ENCODE data around the gene ACACA. TPM values are rescaled to one million over a fixed set of nuclear protein-coding genes. Genes with fewer than 3 reads are reported as not detected.

Gene ACACA
- total and polyA plus RNA-seq, 12 donors: 18.2 to 112 (median 70.4) TPM

- TF ChIP-seq CTCF (IDR thresholded peaks at IDR 0.05) (no peak), POLR2A (IDR thresholded peaks at IDR 0.05) (no peak)
- Histone ChIP-seq H3K4me3 (no peak overlapping the region), H3K36me3 (replicated peaks in 1 of 2) (peaks cover 0 to 15% of the 10 kb centered on the region in 2 donors), H3K27ac (no peak overlapping the region), H3K4me1 (replicated peaks in 1 of 2) (no peaks in the 10 kb centered on the region), H3K27me3 (no peaks in the 10 kb centered on the region), H3K9me3 (replicated peaks in 1 of 3) (no peaks in the 10 kb centered on the region)
- intact Hi-C loops (cut with DNase I): no loop called here
- no peak for DNase-seq
- 84 to 90% (median 88%) methylated on average over 6 of the region's 6 CpGs for WGBS, 4 donors
Observed at GRCh38 chr17:37274461-37274860, 132.2 kb downstream of the ACACA start.

- no peaks in the 10 kb centered on the region for H3K9me3 ChIP-seq (replicated peaks in 1 of 3)
- H3K27ac ChIP-seq: no peak overlapping the region
- H3K4me3 ChIP-seq: no peak overlapping the region
- H3K4me1 ChIP-seq (replicated peaks in 1 of 2): no peaks in the 10 kb centered on the region
- no peak for TF ChIP-seq CTCF (IDR thresholded peaks at IDR 0.05)
- no peak for TF ChIP-seq POLR2A (IDR thresholded peaks at IDR 0.05)
- 58 to 81% (median 68%) methylated on average over 3 of the region's 3 CpGs for WGBS, 4 donors
- H3K36me3 ChIP-seq (replicated peaks in 1 of 2): peaks cover 0 to 15% of the 10 kb centered on the region in 2 donors
- no peak for DNase-seq
- intact Hi-C loops (cut with DNase I): no loop called here
- H3K27me3 ChIP-seq: no peaks in the 10 kb centered on the region
Observed at GRCh38 chr17:37273409-37274051, 133.1 kb downstream of the ACACA start.

- H3K27ac ChIP-seq: no peak overlapping the region
- no peak overlapping the region for H3K4me3 ChIP-seq
- DNase-seq: no peak
- TF ChIP-seq POLR2A (IDR thresholded peaks at IDR 0.05) (no peak), CTCF (IDR thresholded peaks at IDR 0.05) (no peak)
- H3K9me3 ChIP-seq (replicated peaks in 1 of 3): no peaks in the 10 kb centered on the region
- no peaks in the 10 kb centered on the region for H3K4me1 ChIP-seq (replicated peaks in 1 of 2)
- 94 to 100% (median 99%) methylated on average over 2 of the region's 2 CpGs for WGBS, 4 donors
- no peaks in the 10 kb centered on the region for H3K27me3 ChIP-seq
- intact Hi-C loops (cut with DNase I): no loop called here
- peaks cover 0 to 16% of the 10 kb centered on the region in 2 donors for H3K36me3 ChIP-seq (replicated peaks in 1 of 2)
Observed at GRCh38 chr17:37265446-37266173, 141.0 kb downstream of the ACACA start.

GRCh38 chr17:37261286-37261685, 145.3 kb downstream of the ACACA start:
- DNase-seq: no peak
- Histone ChIP-seq H3K4me1 (replicated peaks in 1 of 2) (no peaks in the 10 kb centered on the region), H3K27ac (no peak overlapping the region), H3K36me3 (replicated peaks in 1 of 2) (peaks cover 0 to 6% of the 10 kb centered on the region in 2 donors), H3K4me3 (no peak overlapping the region), H3K9me3 (replicated peaks in 1 of 3) (no peaks in the 10 kb centered on the region), H3K27me3 (no peaks in the 10 kb centered on the region)
- intact Hi-C loops (cut with DNase I): no loop called here
- TF ChIP-seq POLR2A (IDR thresholded peaks at IDR 0.05) (no peak), CTCF (IDR thresholded peaks at IDR 0.05) (no peak)
- WGBS, 4 donors: 46 to 67% (median 61%) methylated on average over 1 of the region's 1 CpG

Data from adrenal gland (tissue), 12 donors.